ENCODE data around the gene SINHCAF. TPM values are rescaled to one million over a fixed set of nuclear protein-coding genes. Genes with fewer than 3 reads are reported as not detected.
"Not testable (repeated sequence)": the region's sequence is repeated elsewhere in the genome, so short reads cannot be mapped to it uniquely, and the experiment has no call there.

SINHCAF gene
- total RNA-seq, 1 experiment from 2014 or later = 127 TPM

- CTCF ChIA-PET = no interaction called here
- Mint-ChIP-seq H3K36me3 (ENCODE audit: insufficient read depth, unreplicated experiment) (peaks cover 31% of the 10 kb centered on the region), H3K9me3 (ENCODE audit: low read depth, unreplicated experiment) (no peaks in the 10 kb centered on the region), H3K4me3 (ENCODE audit: low read depth, unreplicated experiment) (no peak overlapping the region), H3K4me1 (ENCODE audit: low read depth, unreplicated experiment) (no peaks in the 10 kb centered on the region), H3K27me3 (ENCODE audit: unreplicated experiment) (no peaks in the 10 kb centered on the region), H3K27ac (ENCODE audit: unreplicated experiment) (no peak overlapping the region)
- no peak for DNase-seq
- no TSS peak for BruUV-seq (replicated peaks)
- TF ChIP-seq, protein P1, sequence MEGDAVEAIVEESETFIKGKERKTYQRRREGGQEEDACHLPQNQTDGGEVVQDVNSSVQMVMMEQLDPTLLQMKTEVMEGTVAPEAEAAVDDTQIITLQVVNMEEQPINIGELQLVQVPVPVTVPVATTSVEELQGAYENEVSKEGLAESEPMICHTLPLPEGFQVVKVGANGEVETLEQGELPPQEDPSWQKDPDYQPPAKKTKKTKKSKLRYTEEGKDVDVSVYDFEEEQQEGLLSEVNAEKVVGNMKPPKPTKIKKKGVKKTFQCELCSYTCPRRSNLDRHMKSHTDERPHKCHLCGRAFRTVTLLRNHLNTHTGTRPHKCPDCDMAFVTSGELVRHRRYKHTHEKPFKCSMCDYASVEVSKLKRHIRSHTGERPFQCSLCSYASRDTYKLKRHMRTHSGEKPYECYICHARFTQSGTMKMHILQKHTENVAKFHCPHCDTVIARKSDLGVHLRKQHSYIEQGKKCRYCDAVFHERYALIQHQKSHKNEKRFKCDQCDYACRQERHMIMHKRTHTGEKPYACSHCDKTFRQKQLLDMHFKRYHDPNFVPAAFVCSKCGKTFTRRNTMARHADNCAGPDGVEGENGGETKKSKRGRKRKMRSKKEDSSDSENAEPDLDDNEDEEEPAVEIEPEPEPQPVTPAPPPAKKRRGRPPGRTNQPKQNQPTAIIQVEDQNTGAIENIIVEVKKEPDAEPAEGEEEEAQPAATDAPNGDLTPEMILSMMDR (IDR thresholded peaks at IDR 0.05; ENCODE audit: unreplicated experiment) = no peak
- intact Hi-C loops (cut with micrococcal nuclease; ENCODE audit: unreplicated experiment) = no loop called here
These were observed 48.9 kb downstream of the SINHCAF start for GRCh38 chr12:31277081-31277480.

- Mint-ChIP-seq H3K4me1 (ENCODE audit: low read depth, unreplicated experiment) (no peaks in the 10 kb centered on the region), H3K27me3 (ENCODE audit: unreplicated experiment) (no peaks in the 10 kb centered on the region), H3K27ac (ENCODE audit: unreplicated experiment) (no peak overlapping the region), H3K36me3 (ENCODE audit: insufficient read depth, unreplicated experiment) (peaks cover 27% of the 10 kb centered on the region), H3K4me3 (ENCODE audit: low read depth, unreplicated experiment) (no peak overlapping the region), H3K9me3 (ENCODE audit: low read depth, unreplicated experiment) (no peaks in the 10 kb centered on the region)
- TF ChIP-seq, protein P1 (IDR thresholded peaks at IDR 0.05; ENCODE audit: unreplicated experiment) = no peak
- CTCF ChIA-PET = no interaction called here
- intact Hi-C loops (cut with micrococcal nuclease; ENCODE audit: unreplicated experiment) = no loop called here
- BruUV-seq (replicated peaks) = no TSS peak
- no peak for DNase-seq
These were observed 50.5 kb downstream of the SINHCAF start for GRCh38 chr12:31275491-31275890.

DNA sequence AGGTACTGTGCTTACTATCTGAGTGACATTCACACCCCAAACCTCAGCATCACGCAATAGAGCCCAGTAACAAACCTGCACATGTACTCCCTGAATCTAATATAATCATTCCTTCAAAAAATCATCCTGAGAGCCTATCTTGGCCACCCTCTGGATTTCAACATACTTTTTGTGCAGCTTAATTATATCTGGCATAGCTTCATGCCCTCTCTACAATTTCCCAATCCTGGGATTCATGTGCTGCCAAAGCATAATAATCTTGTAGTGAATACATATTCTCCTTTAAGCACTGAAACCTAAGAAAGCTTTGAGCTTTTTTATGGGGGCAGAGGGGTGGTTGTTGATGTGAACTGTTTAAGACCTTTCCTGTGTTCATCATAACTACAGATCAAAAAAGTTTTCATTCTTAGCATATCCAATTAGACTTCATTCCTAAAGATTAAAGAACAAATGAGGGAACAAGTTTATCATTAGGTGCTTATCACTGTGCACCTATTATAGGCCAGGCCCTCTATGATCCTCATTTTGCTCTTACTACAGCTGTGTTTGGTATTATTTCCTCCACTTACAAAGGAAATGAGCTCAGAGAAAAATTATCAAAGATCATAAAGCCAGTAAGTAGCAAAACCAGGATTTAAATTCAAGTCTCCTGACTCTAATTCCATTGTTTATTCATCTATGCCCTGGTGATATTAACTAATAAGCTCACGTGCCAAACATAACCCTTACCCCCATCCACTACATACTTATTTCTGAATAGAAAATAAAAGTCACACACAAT lies 51.2 kb downstream of the SINHCAF start:
- no peaks in the 10 kb centered on the region for H3K9me3 Mint-ChIP-seq (ENCODE audit: low read depth, unreplicated experiment)
- no peaks in the 10 kb centered on the region for H3K27me3 Mint-ChIP-seq (ENCODE audit: unreplicated experiment)
- H3K4me3 Mint-ChIP-seq (ENCODE audit: low read depth, unreplicated experiment) = no peak overlapping the region
- CTCF ChIA-PET = interaction anchor here (0.6 kb wide), 1 partner anchor 451 kb away, joined by 3 read pairs; no protein-coding TSS in a partner anchor
- no peak for DNase-seq
- TF ChIP-seq, protein P1 (IDR thresholded peaks at IDR 0.05; ENCODE audit: unreplicated experiment) = no peak
- intact Hi-C loops (cut with micrococcal nuclease; ENCODE audit: unreplicated experiment) = no loop called here
- H3K27ac Mint-ChIP-seq (ENCODE audit: unreplicated experiment) = no peak overlapping the region
- H3K4me1 Mint-ChIP-seq (ENCODE audit: low read depth, unreplicated experiment) = no peaks in the 10 kb centered on the region
- BruUV-seq (replicated peaks) = no TSS peak
- H3K36me3 Mint-ChIP-seq (ENCODE audit: insufficient read depth, unreplicated experiment) = peaks cover 27% of the 10 kb centered on the region

DNA sequence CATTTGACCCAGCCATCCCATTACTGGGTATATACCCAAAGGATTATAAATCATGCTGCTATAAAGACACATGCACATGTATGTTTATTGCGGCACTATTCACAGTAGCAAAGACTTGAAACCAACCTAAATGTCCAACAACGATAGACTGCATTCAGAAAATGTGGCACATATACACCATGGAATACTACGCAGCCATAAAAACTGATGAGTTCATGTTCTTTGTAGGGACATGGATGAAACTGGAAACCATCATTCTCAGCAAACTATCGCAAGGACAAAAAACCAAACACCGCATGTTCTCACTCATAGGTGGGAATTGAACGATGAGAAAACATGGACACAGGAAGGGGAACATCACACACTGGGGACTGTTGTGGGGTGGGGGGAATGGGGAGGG lies 52.2 kb downstream of the SINHCAF start:
- H3K27ac Mint-ChIP-seq (ENCODE audit: unreplicated experiment); H3K4me1 Mint-ChIP-seq (ENCODE audit: low read depth, unreplicated experiment); H3K27me3 Mint-ChIP-seq (ENCODE audit: unreplicated experiment); H3K9me3 Mint-ChIP-seq (ENCODE audit: low read depth, unreplicated experiment); BruUV-seq (replicated peaks); DNase-seq; intact Hi-C loops (cut with micrococcal nuclease; ENCODE audit: unreplicated experiment); H3K4me3 Mint-ChIP-seq (ENCODE audit: low read depth, unreplicated experiment): not testable (repeated sequence)
- CTCF ChIA-PET = interaction anchor here (0.6 kb wide), 1 partner anchor 452 kb away, joined by 3 read pairs; no protein-coding TSS in a partner anchor
- H3K36me3 Mint-ChIP-seq (ENCODE audit: insufficient read depth, unreplicated experiment) = peaks cover 18% of the 10 kb centered on the region
